ENCODE measurements around the gene ZFYVE26.
"Not testable (repeated sequence)": the region's sequence is repeated elsewhere in the genome, so short reads cannot be mapped to it uniquely, and the experiment has no call there.

ZFYVE26 gene

GRCh38 chr14:67816326-67817002, at the start of gene ZFYVE26:
ZFYVE26 (minus strand) TSS chr14:67816590; CDS start chr14:67815963, 627 bp downstream.
- peak; percentile 91 to 92 for DNase-seq

- no peak for DNase-seq
Observed at GRCh38 chr14:67863223-67863622, 46.8 kb upstream of the ZFYVE26 start.

- DNase-seq, result no peak
Observed at GRCh38 chr14:67859169-67859749, 42.9 kb upstream of the ZFYVE26 start.

- no peak for DNase-seq
Observed at GRCh38 chr14:67857778-67858350, 41.5 kb upstream of the ZFYVE26 start.

GRCh38 chr14:67856827-67857226, 40.4 kb upstream of the ZFYVE26 start:
- no peak for DNase-seq

- peak; percentile 72 to 75 for DNase-seq
Observed at GRCh38 chr14:67853715-67854114, 37.3 kb upstream of the ZFYVE26 start.

- DNase-seq, result peak; percentile 58 to 66
Observed at GRCh38 chr14:67852926-67853604, 36.7 kb upstream of the ZFYVE26 start.

GRCh38 chr14:67851785-67852410, 35.5 kb upstream of the ZFYVE26 start:
- no peak for DNase-seq

- no peak for DNase-seq
Observed at GRCh38 chr14:67850066-67850830, 33.9 kb upstream of the ZFYVE26 start.

- no peak for DNase-seq
Observed at GRCh38 chr14:67846029-67846610, 29.7 kb upstream of the ZFYVE26 start.

GRCh38 chr14:67837011-67837624, 20.7 kb upstream of the ZFYVE26 start:
- peak; percentile 55 to 92 for DNase-seq

GRCh38 chr14:67835596-67835995, 19.2 kb upstream of the ZFYVE26 start:
- DNase-seq, result no peak

- DNase-seq, result no peak
Observed at GRCh38 chr14:67833403-67833802, 17.0 kb upstream of the ZFYVE26 start.

- no peak for DNase-seq
Observed at GRCh38 chr14:67831113-67831512, 14.7 kb upstream of the ZFYVE26 start.

GRCh38 chr14:67821121-67821520, 4.7 kb upstream of the ZFYVE26 start:
- no peak for DNase-seq

GRCh38 chr14:67820428-67820971, 4.1 kb upstream of the ZFYVE26 start:
- DNase-seq, result peak; percentile 43 to 80

- DNase-seq, result peak; percentile 82 to 96
Observed at GRCh38 chr14:67819563-67820421, 3.4 kb upstream of the ZFYVE26 start, which contains the start of gene RAD51B. RAD51B (plus strand) TSS chr14:67819779.

GRCh38 chr14:67818476-67818875, 2.1 kb upstream of the ZFYVE26 start:
- not testable (repeated sequence) for DNase-seq

GRCh38 chr14:67817750-67818438, 1.5 kb upstream of the ZFYVE26 start:
- DNase-seq, result peak; percentile 53 to 62

Measured in inflammatory macrophage treated with lipopolysaccharide for 1 hour (primary cell).